ENCODE data around the gene C4B. TPM values are rescaled to one million over a fixed set of nuclear protein-coding genes. Genes with fewer than 3 reads are reported as not detected.
"Not testable (repeated sequence)": the region's sequence is repeated elsewhere in the genome, so short reads cannot be mapped to it uniquely, and the experiment has no call there.

C4B gene
- total RNA-seq, 3 donors from 2014 or later (not counting 1 experiment from before 2014, with no cell fraction given) = 4.0 to 5.1 (median 4.6) TPM

- H3K4me3 ChIP-seq (ENCODE audit: low read length); ATAC-seq; H3K36me3 Mint-ChIP-seq; H3K27ac Mint-ChIP-seq; H3K9me3 ChIP-seq (ENCODE audit: control insufficient read depth, insufficient read depth, low read length); H3K36me3 ChIP-seq (ENCODE audit: control insufficient read depth, insufficient read depth, low read length); intact Hi-C loops (cut with micrococcal nuclease); H3K27ac ChIP-seq (ENCODE audit: low read length); H3K27me3 Mint-ChIP-seq (ENCODE audit: low read depth in 2 of 2); H3K9me3 Mint-ChIP-seq; H3K27me3 ChIP-seq (ENCODE audit: control insufficient read depth, insufficient read depth, low read length); H3K4me1 Mint-ChIP-seq; H3K4me1 ChIP-seq (ENCODE audit: control insufficient read depth, insufficient read depth, low read length); H3K4me3 Mint-ChIP-seq; DNase-seq: not testable (repeated sequence)
- WGBS (ENCODE audit: insufficient coverage) = no CpG with 5 or more reads among the region's 5 CpGs
Measured at GRCh38 chr6:32038878-32039277, 24.3 kb downstream of the C4B start.

GRCh38 chr6:32039321-32040274 lies 25.0 kb downstream of the C4B start:
- H3K36me3 Mint-ChIP-seq; H3K4me1 ChIP-seq (ENCODE audit: control insufficient read depth, insufficient read depth, low read length); H3K4me3 Mint-ChIP-seq; DNase-seq; H3K4me3 ChIP-seq (ENCODE audit: low read length); H3K27ac Mint-ChIP-seq; H3K9me3 Mint-ChIP-seq; intact Hi-C loops (cut with micrococcal nuclease); H3K4me1 Mint-ChIP-seq; H3K9me3 ChIP-seq (ENCODE audit: control insufficient read depth, insufficient read depth, low read length); H3K27ac ChIP-seq (ENCODE audit: low read length); H3K27me3 ChIP-seq (ENCODE audit: control insufficient read depth, insufficient read depth, low read length); H3K36me3 ChIP-seq (ENCODE audit: control insufficient read depth, insufficient read depth, low read length); H3K27me3 Mint-ChIP-seq (ENCODE audit: low read depth in 2 of 2); ATAC-seq: not testable (repeated sequence)
- WGBS (ENCODE audit: insufficient coverage) = 78% methylated on average over 18 of the region's 24 CpGs

- H3K4me1 Mint-ChIP-seq; H3K27ac ChIP-seq (ENCODE audit: low read length); H3K4me1 ChIP-seq (ENCODE audit: control insufficient read depth, insufficient read depth, low read length); H3K4me3 ChIP-seq (ENCODE audit: low read length); H3K27ac Mint-ChIP-seq; H3K27me3 ChIP-seq (ENCODE audit: control insufficient read depth, insufficient read depth, low read length); H3K36me3 Mint-ChIP-seq; H3K36me3 ChIP-seq (ENCODE audit: control insufficient read depth, insufficient read depth, low read length); H3K9me3 ChIP-seq (ENCODE audit: control insufficient read depth, insufficient read depth, low read length); ATAC-seq; H3K27me3 Mint-ChIP-seq (ENCODE audit: low read depth in 2 of 2); H3K4me3 Mint-ChIP-seq; H3K9me3 Mint-ChIP-seq; DNase-seq; intact Hi-C loops (cut with micrococcal nuclease): not testable (repeated sequence)
- WGBS (ENCODE audit: insufficient coverage) = 91% methylated on average over 10 of the region's 43 CpGs
Measured at GRCh38 chr6:32040299-32041049, 25.9 kb downstream of the C4B start.

- H3K27ac ChIP-seq (ENCODE audit: low read length); H3K36me3 Mint-ChIP-seq; H3K9me3 Mint-ChIP-seq; intact Hi-C loops (cut with micrococcal nuclease); H3K27ac Mint-ChIP-seq; H3K36me3 ChIP-seq (ENCODE audit: control insufficient read depth, insufficient read depth, low read length); H3K9me3 ChIP-seq (ENCODE audit: control insufficient read depth, insufficient read depth, low read length); H3K4me1 ChIP-seq (ENCODE audit: control insufficient read depth, insufficient read depth, low read length); H3K27me3 Mint-ChIP-seq (ENCODE audit: low read depth in 2 of 2); H3K4me1 Mint-ChIP-seq; H3K4me3 Mint-ChIP-seq; ATAC-seq; H3K27me3 ChIP-seq (ENCODE audit: control insufficient read depth, insufficient read depth, low read length); H3K4me3 ChIP-seq (ENCODE audit: low read length); DNase-seq: not testable (repeated sequence)
- no CpG with 5 or more reads among the region's 13 CpGs for WGBS (ENCODE audit: insufficient coverage)
Measured at GRCh38 chr6:32041050-32041321, 26.4 kb downstream of the C4B start.

GRCh38 chr6:32041385-32041784 lies 26.8 kb downstream of the C4B start:
- H3K36me3 Mint-ChIP-seq; H3K36me3 ChIP-seq (ENCODE audit: control insufficient read depth, insufficient read depth, low read length); H3K4me3 Mint-ChIP-seq; H3K9me3 ChIP-seq (ENCODE audit: control insufficient read depth, insufficient read depth, low read length); ATAC-seq; H3K4me3 ChIP-seq (ENCODE audit: low read length); H3K27ac ChIP-seq (ENCODE audit: low read length); H3K4me1 Mint-ChIP-seq; H3K27me3 ChIP-seq (ENCODE audit: control insufficient read depth, insufficient read depth, low read length); DNase-seq; H3K27me3 Mint-ChIP-seq (ENCODE audit: low read depth in 2 of 2); H3K27ac Mint-ChIP-seq; intact Hi-C loops (cut with micrococcal nuclease); H3K9me3 Mint-ChIP-seq; H3K4me1 ChIP-seq (ENCODE audit: control insufficient read depth, insufficient read depth, low read length): not testable (repeated sequence)
- WGBS (ENCODE audit: insufficient coverage) = 96% methylated on average over 4 of the region's 10 CpGs

GRCh38 chr6:32042276-32042675 lies 27.7 kb downstream of the C4B start:
- H3K27me3 Mint-ChIP-seq (ENCODE audit: low read depth in 2 of 2); H3K27ac Mint-ChIP-seq; intact Hi-C loops (cut with micrococcal nuclease): not testable (repeated sequence)

GRCh38 chr6:32043589-32044380 lies 29.2 kb downstream of the C4B start:
- H3K27ac Mint-ChIP-seq; H3K27ac ChIP-seq (ENCODE audit: low read length); H3K36me3 Mint-ChIP-seq; H3K36me3 ChIP-seq (ENCODE audit: control insufficient read depth, insufficient read depth, low read length); intact Hi-C loops (cut with micrococcal nuclease); H3K9me3 Mint-ChIP-seq; H3K27me3 ChIP-seq (ENCODE audit: control insufficient read depth, insufficient read depth, low read length); H3K4me1 ChIP-seq (ENCODE audit: control insufficient read depth, insufficient read depth, low read length); H3K4me3 Mint-ChIP-seq; H3K4me3 ChIP-seq (ENCODE audit: low read length); H3K4me1 Mint-ChIP-seq; H3K27me3 Mint-ChIP-seq (ENCODE audit: low read depth in 2 of 2); DNase-seq; H3K9me3 ChIP-seq (ENCODE audit: control insufficient read depth, insufficient read depth, low read length); ATAC-seq: not testable (repeated sequence)
- 86% methylated on average over 14 of the region's 31 CpGs for WGBS (ENCODE audit: insufficient coverage)

More at GRCh38 chr6:32042276-32042675, 27.7 kb downstream of the C4B start:
- not testable (repeated sequence) for H3K36me3 Mint-ChIP-seq; H3K27ac ChIP-seq (ENCODE audit: low read length); ATAC-seq; H3K4me1 Mint-ChIP-seq; H3K9me3 ChIP-seq (ENCODE audit: control insufficient read depth, insufficient read depth, low read length); H3K4me3 Mint-ChIP-seq; H3K9me3 Mint-ChIP-seq; H3K4me1 ChIP-seq (ENCODE audit: control insufficient read depth, insufficient read depth, low read length); H3K27me3 ChIP-seq (ENCODE audit: control insufficient read depth, insufficient read depth, low read length); H3K36me3 ChIP-seq (ENCODE audit: control insufficient read depth, insufficient read depth, low read length); DNase-seq; H3K4me3 ChIP-seq (ENCODE audit: low read length)
- WGBS (ENCODE audit: insufficient coverage) = 84% methylated on average over 11 of the region's 15 CpGs

All from natural killer cell (primary cell).